Liver (tissue), 9 donors: ENCODE measurements around the gene TP63. TPM values are rescaled to one million over a fixed set of nuclear protein-coding genes. Genes with fewer than 3 reads are reported as not detected.

ENCODE experiments used
- DNase-seq: peaks from one replicate; pipeline ENCODE4 v3.0.0-alpha.2; 2017; ENCODE audit warnings: low spot score
- H3K27ac ChIP-seq, 2 donors: one replicate each; pipeline ENCODE4 v1.7.0; 2013; ENCODE audit warnings: inconsistent platforms in 2 of 2, low read length in 2 of 2, control low read depth in 1 of 2, low read depth in 1 of 2, mild to moderate bottlenecking in 1 of 2
- H3K27me3 ChIP-seq, 4 donors: one replicate each; pipeline versions ENCODE4 v1.6.1 to v1.7.0; 2013; ENCODE audit warnings: low read length in 3 of 4, inconsistent platforms in 1 of 4, mild to moderate bottlenecking in 1 of 4, moderate library complexity in 1 of 4; ENCODE audit not compliant: control insufficient read depth in 4 of 4, insufficient read depth in 4 of 4
- H3K36me3 ChIP-seq, 4 donors: one replicate each; pipeline versions ENCODE4 v1.6.1 to v1.7.0; 2013; ENCODE audit warnings: low read length in 3 of 4, mild to moderate bottlenecking in 3 of 4, low read depth in 1 of 4, moderate library complexity in 1 of 4; ENCODE audit not compliant: control insufficient read depth in 4 of 4, insufficient read depth in 3 of 4
- H3K4me1 ChIP-seq, 4 donors: one replicate each; pipeline versions ENCODE4 v1.6.1 to v1.7.0; 2013; ENCODE audit warnings: low read length in 3 of 4, mild to moderate bottlenecking in 3 of 4, moderate library complexity in 1 of 4; ENCODE audit not compliant: control insufficient read depth in 4 of 4, insufficient read depth in 4 of 4
- H3K4me3 ChIP-seq, 3 donors: one replicate each; pipeline versions ENCODE4 v1.6.1 to v1.7.0; 2013; ENCODE audit warnings: low read length in 3 of 3, control low read depth in 1 of 3, low read depth in 1 of 3, mild to moderate bottlenecking in 1 of 3
- H3K9ac ChIP-seq, 2 donors: one replicate each; pipeline ENCODE4 v1.7.0; 2013; ENCODE audit warnings: low read length in 2 of 2, mild to moderate bottlenecking in 2 of 2, moderate library complexity in 2 of 2, control low read depth in 1 of 2, low read depth in 1 of 2
- H3K9me3 ChIP-seq, 4 donors: one replicate each; pipeline versions ENCODE4 v1.6.1 to v1.7.0; 2013; ENCODE audit warnings: low read length in 3 of 4; ENCODE audit not compliant: control insufficient read depth in 4 of 4
- EGR1 ChIP-seq, 2 donors: IDR thresholded peaks; 2 replicates each; pipeline ENCODE4 v1.6.1; 2016 to 2018; ENCODE audit warnings: antibody characterized with exemption in 2 of 2, low read depth in 2 of 2
- FOXA1 ChIP-seq: IDR thresholded peaks from 2 replicates; pipeline ENCODE4 v1.6.1; 2016; ENCODE audit warnings: antibody characterized with exemption
- FOXA2 ChIP-seq: IDR thresholded peaks from 2 replicates; pipeline ENCODE4 v1.6.1; 2016; ENCODE audit warnings: antibody characterized with exemption
- GABPA ChIP-seq, 2 donors: IDR thresholded peaks in 1 of 2; conservative IDR thresholded peaks in 1 of 2; 2 replicates each; pipeline ENCODE4 v1.6.1; 2016; ENCODE audit warnings: antibody characterized with exemption in 2 of 2, mild to moderate bottlenecking in 1 of 2, moderate library complexity in 1 of 2
- HNF4A ChIP-seq, 2 donors: conservative IDR thresholded peaks; 2 replicates each; pipeline ENCODE4 v1.6.1; 2016; ENCODE audit warnings: antibody characterized with exemption in 2 of 2, mild to moderate bottlenecking in 2 of 2
- HNF4G ChIP-seq: IDR thresholded peaks from 2 replicates; pipeline ENCODE4 v1.6.1; 2016; ENCODE audit warnings: antibody characterized with exemption
- JUND ChIP-seq, 2 donors: IDR thresholded peaks; 2 replicates each; pipeline ENCODE4 v1.6.1; 2016; ENCODE audit warnings: antibody characterized with exemption in 2 of 2
- NR2F2 ChIP-seq: IDR thresholded peaks from 2 replicates; pipeline ENCODE4 v1.6.1; 2016; ENCODE audit warnings: antibody characterized with exemption
- RAD21 ChIP-seq, 2 donors: IDR thresholded peaks; 2 replicates each; pipeline ENCODE4 v1.6.1; 2016; ENCODE audit warnings: antibody characterized with exemption in 2 of 2, mild to moderate bottlenecking in 2 of 2
- RXRA ChIP-seq, 2 donors: IDR thresholded peaks; 2 replicates each; pipeline ENCODE4 v1.6.1; 2017 to 2018; ENCODE audit warnings: antibody characterized with exemption in 2 of 2, mild to moderate bottlenecking in 1 of 2
- SP1 ChIP-seq: IDR thresholded peaks from 2 replicates; pipeline ENCODE4 v1.6.1; 2018; ENCODE audit warnings: antibody characterized with exemption, mild to moderate bottlenecking
- TAF1 ChIP-seq: conservative IDR thresholded peaks from 2 replicates; pipeline ENCODE4 v1.6.1; 2016; ENCODE audit warnings: antibody characterized with exemption, mild to moderate bottlenecking
- YY1 ChIP-seq: IDR thresholded peaks from 2 replicates; pipeline ENCODE4 v1.6.1; 2016; ENCODE audit warnings: antibody characterized with exemption, mild to moderate bottlenecking
- WGBS: extraction: QIAGEN DNeasy Blood & Tissue Kit; methylation state at CpG from one replicate; pipeline ENCODE4 v1.1.7; 2013; 5-methylcytosine and 5-hydroxymethylcytosine counted together
- polyA plus RNA-seq, 2 donors: library from polyadenylated mRNA; stranded (reverse) in 1 of 2; unstranded in 1 of 2; fragments of 200-250 nt in 1 of 2; fragments of >200 nt in 1 of 2; fragmentation: Nextera tagmentation in 1 of 2; extraction: Ambion mirVana in 1 of 2; gene quantifications; one replicate each; pipeline versions ENCODE4 v1.2.1 to v1.2.3, GENCODE V29; 2013 to 2015
- total RNA-seq, 2 donors: library from RNA; depleted of rRNA; stranded (reverse); fragments of >200 nt; gene quantifications; one replicate each; pipeline ENCODE4 v1.2.3, GENCODE V29; 2014
- TF ChIP-seq, protein P1 (sequence below): IDR thresholded peaks from 2 replicates; pipeline ENCODE4 v1.6.1; 2016; ENCODE audit warnings: antibody characterized with exemption
- TF ChIP-seq, protein P2 (sequence below): IDR thresholded peaks from 2 replicates; pipeline ENCODE4 v1.6.1; 2016; ENCODE audit warnings: antibody characterized with exemption
- TF ChIP-seq, protein P3 (sequence below): fragments of 150-350 bp; IDR thresholded peaks from 2 replicates; pipeline ENCODE4 v1.5.1; 2017; ENCODE audit warnings: improper control_type of control experiment, low read depth, low read length; ENCODE audit not compliant: missing input control
- TF ChIP-seq, protein P4 (sequence below): IDR thresholded peaks from 2 replicates; pipeline ENCODE4 v1.6.1; 2016; ENCODE audit warnings: antibody characterized with exemption
- TF ChIP-seq, protein P5 (sequence below): IDR thresholded peaks from 2 replicates; pipeline ENCODE4 v1.6.1; 2016; ENCODE audit warnings: antibody characterized with exemption, mild to moderate bottlenecking
- donor health status: healthy.
- donor health status: healthy.
- donor health status: healthy.
- donor health status: healthy.
- donor health status: healthy.

The TP63 gene
- total and polyA plus RNA-seq, 4 donors, result under 0.01 to 0.08 (median 0.05) TPM; not detected in 1

DNA sequence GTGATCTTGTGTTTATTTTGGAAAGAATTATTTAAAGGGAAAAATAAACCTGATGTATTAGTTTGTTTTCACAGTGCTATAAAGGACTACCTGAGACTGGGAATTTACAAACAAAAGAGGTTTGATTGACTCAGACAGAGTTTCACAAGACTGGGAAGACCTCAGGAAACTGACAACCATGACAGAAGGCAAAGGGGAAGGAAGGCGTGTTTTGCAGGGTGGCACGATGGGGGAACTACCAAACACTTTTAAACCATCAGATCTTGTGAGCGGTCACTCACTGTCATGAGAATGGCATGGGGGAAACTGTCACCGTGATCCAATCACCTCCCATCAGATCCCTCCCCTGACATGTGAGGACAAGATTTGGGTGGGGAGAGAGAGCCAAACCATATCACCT is 87.0 kb downstream of the TP63 start:
- Histone ChIP-seq H3K27ac (no peak overlapping the region), H3K9me3 (no peaks in the 10 kb centered on the region), H3K4me1 (peaks cover 0 to 2% (median 2%) of the 10 kb centered on the region in 4 donors), H3K9ac (no peak overlapping the region), H3K27me3 (no peaks in the 10 kb centered on the region), H3K36me3 (no peaks in the 10 kb centered on the region), H3K4me3 (no peak overlapping the region)
- no peak for DNase-seq
- no peak for TF ChIP-seq GABPA (IDR thresholded peaks at IDR 0.05 in 1 of 2, conservative IDR thresholded peaks at IDR 0.05 in 1 of 2)
- TF ChIP-seq YY1, result no peak
- TF ChIP-seq FOXA1, result no peak
- TF ChIP-seq, protein P1, sequence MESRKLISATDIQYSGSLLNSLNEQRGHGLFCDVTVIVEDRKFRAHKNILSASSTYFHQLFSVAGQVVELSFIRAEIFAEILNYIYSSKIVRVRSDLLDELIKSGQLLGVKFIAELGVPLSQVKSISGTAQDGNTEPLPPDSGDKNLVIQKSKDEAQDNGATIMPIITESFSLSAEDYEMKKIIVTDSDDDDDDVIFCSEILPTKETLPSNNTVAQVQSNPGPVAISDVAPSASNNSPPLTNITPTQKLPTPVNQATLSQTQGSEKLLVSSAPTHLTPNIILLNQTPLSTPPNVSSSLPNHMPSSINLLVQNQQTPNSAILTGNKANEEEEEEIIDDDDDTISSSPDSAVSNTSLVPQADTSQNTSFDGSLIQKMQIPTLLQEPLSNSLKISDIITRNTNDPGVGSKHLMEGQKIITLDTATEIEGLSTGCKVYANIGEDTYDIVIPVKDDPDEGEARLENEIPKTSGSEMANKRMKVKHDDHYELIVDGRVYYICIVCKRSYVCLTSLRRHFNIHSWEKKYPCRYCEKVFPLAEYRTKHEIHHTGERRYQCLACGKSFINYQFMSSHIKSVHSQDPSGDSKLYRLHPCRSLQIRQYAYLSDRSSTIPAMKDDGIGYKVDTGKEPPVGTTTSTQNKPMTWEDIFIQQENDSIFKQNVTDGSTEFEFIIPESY, result no peak
- TF ChIP-seq HNF4G, result no peak
- TF ChIP-seq RXRA (IDR thresholded peaks at IDR 0.05), result no peak
- TF ChIP-seq EGR1 (IDR thresholded peaks at IDR 0.05; ENCODE audit: low read depth in 2 of 2), result no peak
- no peak for TF ChIP-seq JUND (IDR thresholded peaks at IDR 0.05)
- TF ChIP-seq RAD21 (IDR thresholded peaks at IDR 0.05), result no peak
- TF ChIP-seq, protein P2, sequence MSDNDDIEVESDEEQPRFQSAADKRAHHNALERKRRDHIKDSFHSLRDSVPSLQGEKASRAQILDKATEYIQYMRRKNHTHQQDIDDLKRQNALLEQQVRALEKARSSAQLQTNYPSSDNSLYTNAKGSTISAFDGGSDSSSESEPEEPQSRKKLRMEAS, result no peak
- TF ChIP-seq SP1, result no peak
- TF ChIP-seq HNF4A (conservative IDR thresholded peaks at IDR 0.05), result no peak
- TF ChIP-seq, protein P3, sequence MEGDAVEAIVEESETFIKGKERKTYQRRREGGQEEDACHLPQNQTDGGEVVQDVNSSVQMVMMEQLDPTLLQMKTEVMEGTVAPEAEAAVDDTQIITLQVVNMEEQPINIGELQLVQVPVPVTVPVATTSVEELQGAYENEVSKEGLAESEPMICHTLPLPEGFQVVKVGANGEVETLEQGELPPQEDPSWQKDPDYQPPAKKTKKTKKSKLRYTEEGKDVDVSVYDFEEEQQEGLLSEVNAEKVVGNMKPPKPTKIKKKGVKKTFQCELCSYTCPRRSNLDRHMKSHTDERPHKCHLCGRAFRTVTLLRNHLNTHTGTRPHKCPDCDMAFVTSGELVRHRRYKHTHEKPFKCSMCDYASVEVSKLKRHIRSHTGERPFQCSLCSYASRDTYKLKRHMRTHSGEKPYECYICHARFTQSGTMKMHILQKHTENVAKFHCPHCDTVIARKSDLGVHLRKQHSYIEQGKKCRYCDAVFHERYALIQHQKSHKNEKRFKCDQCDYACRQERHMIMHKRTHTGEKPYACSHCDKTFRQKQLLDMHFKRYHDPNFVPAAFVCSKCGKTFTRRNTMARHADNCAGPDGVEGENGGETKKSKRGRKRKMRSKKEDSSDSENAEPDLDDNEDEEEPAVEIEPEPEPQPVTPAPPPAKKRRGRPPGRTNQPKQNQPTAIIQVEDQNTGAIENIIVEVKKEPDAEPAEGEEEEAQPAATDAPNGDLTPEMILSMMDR, result no peak
- TF ChIP-seq FOXA2, result no peak
- no peak for TF ChIP-seq TAF1
- TF ChIP-seq, protein P4, sequence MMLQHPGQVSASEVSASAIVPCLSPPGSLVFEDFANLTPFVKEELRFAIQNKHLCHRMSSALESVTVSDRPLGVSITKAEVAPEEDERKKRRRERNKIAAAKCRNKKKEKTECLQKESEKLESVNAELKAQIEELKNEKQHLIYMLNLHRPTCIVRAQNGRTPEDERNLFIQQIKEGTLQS, result no peak
- TF ChIP-seq NR2F2, result no peak
- TF ChIP-seq, protein P5, sequence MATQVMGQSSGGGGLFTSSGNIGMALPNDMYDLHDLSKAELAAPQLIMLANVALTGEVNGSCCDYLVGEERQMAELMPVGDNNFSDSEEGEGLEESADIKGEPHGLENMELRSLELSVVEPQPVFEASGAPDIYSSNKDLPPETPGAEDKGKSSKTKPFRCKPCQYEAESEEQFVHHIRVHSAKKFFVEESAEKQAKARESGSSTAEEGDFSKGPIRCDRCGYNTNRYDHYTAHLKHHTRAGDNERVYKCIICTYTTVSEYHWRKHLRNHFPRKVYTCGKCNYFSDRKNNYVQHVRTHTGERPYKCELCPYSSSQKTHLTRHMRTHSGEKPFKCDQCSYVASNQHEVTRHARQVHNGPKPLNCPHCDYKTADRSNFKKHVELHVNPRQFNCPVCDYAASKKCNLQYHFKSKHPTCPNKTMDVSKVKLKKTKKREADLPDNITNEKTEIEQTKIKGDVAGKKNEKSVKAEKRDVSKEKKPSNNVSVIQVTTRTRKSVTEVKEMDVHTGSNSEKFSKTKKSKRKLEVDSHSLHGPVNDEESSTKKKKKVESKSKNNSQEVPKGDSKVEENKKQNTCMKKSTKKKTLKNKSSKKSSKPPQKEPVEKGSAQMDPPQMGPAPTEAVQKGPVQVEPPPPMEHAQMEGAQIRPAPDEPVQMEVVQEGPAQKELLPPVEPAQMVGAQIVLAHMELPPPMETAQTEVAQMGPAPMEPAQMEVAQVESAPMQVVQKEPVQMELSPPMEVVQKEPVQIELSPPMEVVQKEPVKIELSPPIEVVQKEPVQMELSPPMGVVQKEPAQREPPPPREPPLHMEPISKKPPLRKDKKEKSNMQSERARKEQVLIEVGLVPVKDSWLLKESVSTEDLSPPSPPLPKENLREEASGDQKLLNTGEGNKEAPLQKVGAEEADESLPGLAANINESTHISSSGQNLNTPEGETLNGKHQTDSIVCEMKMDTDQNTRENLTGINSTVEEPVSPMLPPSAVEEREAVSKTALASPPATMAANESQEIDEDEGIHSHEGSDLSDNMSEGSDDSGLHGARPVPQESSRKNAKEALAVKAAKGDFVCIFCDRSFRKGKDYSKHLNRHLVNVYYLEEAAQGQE, result no peak
- WGBS, result 81% methylated on average over 4 of the region's 4 CpGs
